HK-2 (cell line): ENCODE results near the gene TMEM231.
A peak's percentile ranks its signal among the peaks of the same experiment; 100 is the strongest.
"Not testable (repeated sequence)": the region's sequence is repeated elsewhere in the genome, so short reads cannot be mapped to it uniquely, and the experiment has no call there.

Experiments used
- DNase-seq: peaks from one replicate; pipeline ENCODE4 v3.0.0-alpha.2; 2018; ENCODE audit not compliant: unreplicated experiment

TMEM231 gene

GRCh38 chr16:75566758-75567255 is 10.8 kb upstream of the TMEM231 start:
- peak; percentile 10 for DNase-seq

DNA sequence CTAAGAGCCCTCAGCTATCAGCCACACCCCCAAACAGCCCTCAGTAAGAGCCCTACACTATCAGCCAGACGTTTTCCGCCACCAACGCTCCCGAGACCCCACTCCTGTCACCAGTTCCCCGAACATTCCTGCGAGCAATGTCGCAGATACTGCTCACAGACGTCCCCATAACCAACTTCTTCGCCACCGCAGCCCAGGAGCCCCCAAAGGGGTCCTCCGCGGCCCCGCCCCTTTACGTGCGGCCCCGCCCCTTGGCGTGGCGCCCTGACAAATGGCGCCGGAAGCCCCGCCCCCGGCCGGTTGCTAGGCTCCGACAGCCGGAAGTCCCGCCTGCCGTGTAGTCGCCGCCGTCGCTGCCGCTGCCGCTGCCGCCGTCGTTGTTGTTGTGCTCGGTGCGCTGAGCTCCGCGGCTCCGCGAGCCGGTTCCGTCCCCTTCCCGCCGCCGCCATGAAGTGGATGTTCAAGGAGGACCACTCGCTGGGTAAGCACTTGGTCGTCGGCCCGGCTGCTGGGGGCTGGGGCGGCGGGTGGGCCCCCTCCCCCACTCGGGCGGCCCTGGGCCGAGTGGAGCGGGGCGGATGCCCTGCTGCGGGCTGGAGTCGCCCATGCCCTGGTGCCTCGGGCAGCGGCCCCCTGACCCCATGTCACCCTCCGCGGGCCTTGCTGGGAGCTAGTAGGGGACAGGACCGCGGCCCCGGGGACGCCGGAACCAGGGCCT is 10.1 kb upstream of the TMEM231 start, which contains the start of gene GABARAPL2:
Gene GABARAPL2, plus strand, starts transcription at position 340 of the 718 bp plus-strand sequence. Its CDS starts 108 bp downstream, at position 448.
- DNase-seq, result peak; percentile 84

DNA sequence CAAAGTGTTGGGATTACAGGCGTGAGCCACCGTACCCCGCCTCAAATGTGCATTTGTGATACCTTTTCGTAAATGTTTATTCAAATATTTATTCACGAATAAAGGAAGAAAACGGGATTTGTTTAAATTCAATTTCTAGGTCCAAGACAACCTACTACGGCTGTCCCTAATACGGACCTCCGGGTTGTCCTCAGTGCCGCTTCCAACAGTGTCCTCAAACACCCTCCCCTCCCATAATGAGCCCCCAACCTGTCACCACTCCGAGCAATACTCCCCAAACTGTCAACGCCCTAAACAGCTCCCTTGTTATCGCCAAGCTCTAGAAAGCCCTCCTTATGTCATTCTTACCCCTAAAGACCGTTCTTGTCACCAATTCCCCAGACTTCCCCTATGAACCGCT is 9.6 kb upstream of the TMEM231 start:
- DNase-seq, result no peak

- DNase-seq, result no peak
Observed at GRCh38 chr16:75559564-75560372, 3.7 kb upstream of the TMEM231 start.

- no peak for DNase-seq
Observed at GRCh38 chr16:75558846-75559401, 2.9 kb upstream of the TMEM231 start.

DNA sequence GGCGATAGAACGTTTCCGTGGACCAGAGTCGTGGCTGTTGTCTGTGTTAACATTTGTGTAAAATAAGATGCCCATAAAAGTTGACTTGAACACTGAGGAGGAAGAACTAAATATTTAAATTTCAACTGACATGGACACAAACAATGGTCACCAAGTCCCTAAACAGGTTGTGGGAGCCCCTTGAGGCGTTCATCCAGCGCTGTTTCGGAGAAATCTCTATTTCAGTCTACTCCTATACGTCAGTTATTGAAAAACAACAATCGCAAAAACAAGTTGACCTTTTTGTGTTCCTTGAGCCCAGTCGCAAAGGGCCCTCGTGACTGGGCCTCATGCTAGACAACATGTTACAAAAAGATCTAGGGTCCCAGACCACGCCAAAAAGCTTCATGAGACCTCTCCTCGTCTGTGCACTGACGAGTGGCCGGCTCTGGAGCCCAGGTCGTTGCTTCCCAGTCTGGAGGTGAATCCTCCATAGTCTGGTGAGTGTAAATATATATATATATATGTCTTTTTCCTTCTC is 439 bp upstream of the TMEM231 start:
- no peak for DNase-seq

DNA sequence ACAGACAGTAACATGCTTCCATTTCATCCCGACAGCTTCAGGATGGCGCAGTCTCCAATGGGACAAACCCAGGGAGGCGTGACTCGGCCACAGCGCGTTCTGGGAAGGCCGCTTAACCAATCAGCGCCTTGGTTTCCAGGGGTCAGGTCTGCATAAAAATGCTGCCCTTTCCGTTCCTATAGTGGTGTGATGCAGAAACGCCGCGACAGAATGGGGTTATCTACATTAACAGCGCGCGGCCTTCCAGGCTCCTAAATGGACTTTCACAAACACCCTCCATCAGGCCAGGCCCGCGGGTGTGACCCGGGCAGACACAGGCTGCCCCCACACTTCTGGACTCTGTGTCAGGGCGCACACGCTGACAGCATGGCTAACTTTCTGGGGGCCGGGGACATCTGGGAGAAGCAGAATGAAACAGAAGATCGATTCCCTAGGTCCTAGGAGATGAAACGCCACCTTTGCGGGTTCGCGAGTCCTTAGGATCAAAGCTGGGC is 792 bp downstream of the TMEM231 start:
- peak; percentile 86 for DNase-seq

GRCh38 chr16:75552951-75553350 is 3.1 kb downstream of the TMEM231 start:
- no peak for DNase-seq

DNA sequence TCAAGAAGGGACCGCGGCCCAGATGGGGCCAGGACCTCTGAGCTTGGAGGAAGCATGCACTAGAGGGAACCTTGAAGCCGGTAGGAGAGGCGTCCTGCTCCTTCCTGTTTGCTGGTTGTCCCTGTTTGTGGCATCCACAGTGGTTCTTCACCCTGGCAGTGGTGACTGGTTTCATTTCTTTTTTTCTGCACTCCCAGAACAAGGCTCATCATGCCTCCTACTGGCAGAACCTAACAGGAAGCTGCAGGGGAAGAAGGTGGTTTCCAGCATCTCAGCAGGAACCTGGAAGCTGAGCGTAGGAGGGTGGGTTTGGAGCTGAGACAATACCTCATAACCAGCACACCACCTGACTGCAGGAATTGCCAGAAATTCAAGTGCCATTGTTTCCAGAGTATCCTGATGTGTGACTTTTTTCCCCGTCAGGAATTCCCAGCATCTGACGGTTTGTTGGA is 5.8 kb downstream of the TMEM231 start:
- DNase-seq, result peak; percentile 18

DNA sequence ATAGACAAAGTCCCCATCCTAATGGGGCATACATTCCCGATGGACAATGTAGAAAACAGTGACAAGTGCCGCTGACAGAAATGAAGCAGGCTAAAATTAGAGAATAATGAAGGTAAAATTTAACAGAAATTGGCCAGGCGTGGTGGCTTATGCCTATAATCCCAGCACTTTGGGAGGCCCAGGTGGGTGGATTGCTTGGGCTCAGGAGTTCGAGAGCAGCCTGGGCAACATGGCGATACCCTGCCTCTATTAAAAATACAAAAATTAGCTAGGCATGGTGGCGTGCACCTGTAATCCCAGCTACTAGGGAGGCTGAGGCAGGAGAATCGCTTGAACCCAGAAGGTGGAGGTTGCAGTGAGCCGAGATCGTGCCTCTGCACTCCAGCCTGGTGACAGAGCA is 7.6 kb downstream of the TMEM231 start:
- not testable (repeated sequence) for DNase-seq

GRCh38 chr16:75546293-75546692 is 9.8 kb downstream of the TMEM231 start:
- DNase-seq, result no peak

DNA sequence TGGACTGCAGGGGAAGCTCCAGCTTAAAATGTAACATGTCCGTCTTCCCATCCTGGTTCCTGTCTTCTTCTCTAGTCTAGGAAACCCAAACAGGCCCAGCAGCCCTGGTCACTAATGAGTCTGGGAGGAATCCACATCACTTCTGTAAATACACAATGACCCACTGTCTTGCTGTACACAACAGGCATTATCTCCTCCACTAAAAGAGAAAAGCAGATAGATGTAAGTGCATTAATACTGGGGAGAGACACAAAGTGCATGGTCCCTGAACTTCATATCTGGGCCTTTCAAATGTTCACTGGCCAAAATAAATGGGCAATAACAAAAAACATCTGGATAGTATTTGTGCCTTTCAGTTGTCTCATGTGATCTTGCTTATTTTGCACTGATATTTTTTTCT is 10.2 kb downstream of the TMEM231 start:
- DNase-seq, result not testable (repeated sequence)

- DNase-seq, result not testable (repeated sequence)
Observed at GRCh38 chr16:75542462-75542861, 13.6 kb downstream of the TMEM231 start.

DNA sequence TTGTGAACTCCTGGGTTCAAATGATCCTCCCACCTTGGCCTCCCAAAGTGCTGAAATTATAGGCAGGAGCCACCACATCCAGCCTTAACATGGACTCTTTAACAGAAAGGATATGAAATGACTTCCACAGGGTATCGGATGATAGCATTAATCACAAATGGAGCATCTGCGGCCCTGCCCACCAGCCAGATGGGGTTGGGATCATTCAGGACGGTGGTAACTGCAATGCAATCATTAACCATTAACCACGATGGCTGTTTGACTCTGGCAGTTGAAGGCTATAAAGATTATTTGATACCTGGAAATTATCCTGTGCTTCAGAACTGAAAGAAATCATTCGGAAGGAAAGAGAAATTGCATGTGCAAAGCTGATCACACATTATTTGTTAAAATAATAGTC is 14.8 kb downstream of the TMEM231 start:
- DNase-seq, result no peak

- not testable (repeated sequence) for DNase-seq
Observed at GRCh38 chr16:75538882-75539565, 17.0 kb downstream of the TMEM231 start.

GRCh38 chr16:75537776-75538175 is 18.3 kb downstream of the TMEM231 start:
- DNase-seq, result no peak

- no peak for DNase-seq
Observed at GRCh38 chr16:75535901-75536300, 20.2 kb downstream of the TMEM231 start, which contains the start of gene CHST5. TSS of gene CHST5 (minus strand) at chr16:75536108. CDS start at chr16:75530384, 5,724 bp downstream.

- DNase-seq, result no peak
Observed at GRCh38 chr16:75535211-75535843, 20.7 kb downstream of the TMEM231 start.

DNA sequence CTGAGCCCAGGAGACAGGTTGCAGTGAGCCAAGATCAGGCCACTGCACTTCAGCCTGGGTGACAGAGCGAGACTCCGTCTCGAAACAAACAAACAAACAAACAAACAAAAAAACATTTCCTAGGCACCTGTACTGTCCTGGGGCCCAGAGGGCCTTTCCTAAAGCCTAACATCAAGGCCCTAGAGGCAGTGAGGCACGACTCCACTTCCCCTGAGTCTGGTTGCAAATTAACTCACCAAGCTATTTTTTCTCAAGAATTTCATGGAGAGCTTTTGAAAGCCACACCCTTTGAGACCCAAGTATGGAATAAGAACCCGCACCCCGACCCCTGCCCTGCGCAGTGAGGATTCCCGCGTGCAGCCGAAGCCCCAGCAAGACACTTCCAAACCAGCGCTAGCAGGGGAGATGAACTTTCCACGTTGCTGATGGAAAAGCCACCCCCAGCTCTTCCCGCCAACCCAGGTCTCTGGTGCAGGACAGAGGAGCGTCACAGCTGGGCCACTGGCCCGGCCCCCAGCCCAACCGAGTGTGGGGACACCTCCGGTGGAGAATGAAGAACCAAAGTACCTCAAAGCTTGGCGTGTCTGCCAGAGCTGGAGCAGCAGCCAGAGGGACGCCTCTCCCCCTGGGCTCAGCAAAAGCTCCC is 21.4 kb downstream of the TMEM231 start:
- no peak for DNase-seq

DNA sequence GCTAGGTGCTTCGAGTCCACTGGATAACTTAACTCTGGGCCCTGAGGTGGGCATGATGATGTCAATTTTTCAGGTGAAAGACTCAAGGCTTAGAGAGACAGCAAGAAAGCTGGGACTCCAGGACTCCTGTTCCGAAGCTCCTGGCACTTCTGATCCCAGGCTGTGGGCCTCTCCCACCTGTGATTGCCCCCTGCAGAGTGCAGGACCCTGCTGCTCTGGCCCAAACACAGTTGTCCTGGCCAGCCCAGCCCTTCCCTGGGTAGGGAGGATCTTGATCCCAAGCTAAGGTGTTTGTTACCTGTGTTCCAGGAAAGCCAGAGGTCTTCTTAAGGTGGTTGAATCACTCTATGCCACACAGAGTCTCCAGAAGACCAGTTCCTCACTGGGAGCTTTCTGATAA is 23.3 kb downstream of the TMEM231 start:
- DNase-seq, result no peak
